ENCODE results near the gene FNDC11.

DNA sequence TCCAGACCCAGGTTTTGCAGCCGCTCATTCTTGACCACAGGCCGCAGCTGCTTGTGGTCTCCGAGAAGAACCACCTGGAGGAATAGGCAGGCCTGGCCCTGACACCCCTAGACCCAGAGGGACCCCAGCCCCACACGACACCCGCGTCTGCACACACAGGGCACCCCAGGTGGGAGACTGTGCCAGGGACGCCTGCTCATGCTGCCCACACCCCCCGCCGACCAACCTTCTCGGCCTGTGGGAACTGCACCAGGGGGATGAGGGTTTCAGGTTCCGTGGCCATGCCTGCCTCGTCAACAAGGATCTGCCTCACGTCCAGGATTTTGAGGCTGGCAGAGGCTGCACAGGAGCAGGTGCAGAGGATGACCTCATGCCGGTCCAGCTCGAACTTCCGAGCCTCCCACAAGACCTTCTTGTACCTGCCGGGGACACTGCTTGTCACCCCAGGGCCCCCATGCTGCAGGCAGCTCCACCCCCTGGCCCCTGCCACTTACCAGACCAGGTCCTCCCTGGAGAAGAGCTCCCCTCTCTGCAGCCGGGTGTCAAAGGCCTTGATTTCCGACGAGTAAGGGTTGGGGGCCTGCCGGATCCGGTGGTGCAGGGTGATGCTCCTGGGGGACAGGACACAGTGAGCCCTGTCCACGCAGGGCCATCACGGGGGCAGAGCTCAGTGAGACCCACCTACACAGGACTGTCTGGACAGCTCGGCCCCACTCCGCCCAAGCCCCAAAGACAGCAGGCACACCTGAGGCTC lies 7.1 kb downstream of the FNDC11 start:
- TF ChIP-seq, protein P1, sequence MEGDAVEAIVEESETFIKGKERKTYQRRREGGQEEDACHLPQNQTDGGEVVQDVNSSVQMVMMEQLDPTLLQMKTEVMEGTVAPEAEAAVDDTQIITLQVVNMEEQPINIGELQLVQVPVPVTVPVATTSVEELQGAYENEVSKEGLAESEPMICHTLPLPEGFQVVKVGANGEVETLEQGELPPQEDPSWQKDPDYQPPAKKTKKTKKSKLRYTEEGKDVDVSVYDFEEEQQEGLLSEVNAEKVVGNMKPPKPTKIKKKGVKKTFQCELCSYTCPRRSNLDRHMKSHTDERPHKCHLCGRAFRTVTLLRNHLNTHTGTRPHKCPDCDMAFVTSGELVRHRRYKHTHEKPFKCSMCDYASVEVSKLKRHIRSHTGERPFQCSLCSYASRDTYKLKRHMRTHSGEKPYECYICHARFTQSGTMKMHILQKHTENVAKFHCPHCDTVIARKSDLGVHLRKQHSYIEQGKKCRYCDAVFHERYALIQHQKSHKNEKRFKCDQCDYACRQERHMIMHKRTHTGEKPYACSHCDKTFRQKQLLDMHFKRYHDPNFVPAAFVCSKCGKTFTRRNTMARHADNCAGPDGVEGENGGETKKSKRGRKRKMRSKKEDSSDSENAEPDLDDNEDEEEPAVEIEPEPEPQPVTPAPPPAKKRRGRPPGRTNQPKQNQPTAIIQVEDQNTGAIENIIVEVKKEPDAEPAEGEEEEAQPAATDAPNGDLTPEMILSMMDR (IDR thresholded peaks at IDR 0.05): no peak
- no peak for TF ChIP-seq POLR2A (IDR thresholded peaks at IDR 0.05)
